ENCODE results near the gene IL1RN.

IL1RN gene

GRCh38 chr2:113124984-113125855 lies 2.2 kb upstream of the IL1RN start:
- peaks cover 5 to 9% of the 10 kb centered on the region in 2 donors for H3K4me1 ChIP-seq (ENCODE audit: control insufficient read depth in 1 of 2, insufficient read depth in 2 of 2, low read length in 2 of 2)
- H3K36me3 ChIP-seq (ENCODE audit: control insufficient read depth in 1 of 2, insufficient read depth in 2 of 2, low read length in 2 of 2): peaks cover 0 to 5% of the 10 kb centered on the region in 2 donors
- no peak overlapping the region for H3K4me3 ChIP-seq (ENCODE audit: low read depth in 1 of 2, low read length in 2 of 2)
- H3K27ac ChIP-seq (ENCODE audit: low read depth, low read length): no peak overlapping the region
- H3K27me3 ChIP-seq (ENCODE audit: control insufficient read depth in 1 of 2, insufficient read depth in 2 of 2, low read length in 2 of 2): no peaks in the 10 kb centered on the region
- no peaks in the 10 kb centered on the region for H3K9me3 ChIP-seq (ENCODE audit: control insufficient read depth in 1 of 2, low read length in 2 of 2)
- no peak overlapping the region for H3K9ac ChIP-seq (ENCODE audit: low read depth in 1 of 2, low read length in 2 of 2)

GRCh38 chr2:113127646-113128570 lies 510 bp downstream of the IL1RN start:
- Histone ChIP-seq H3K27ac (ENCODE audit: low read depth, low read length) (no peak overlapping the region), H3K9ac (ENCODE audit: low read depth in 1 of 2, low read length in 2 of 2) (no peak overlapping the region), H3K4me1 (ENCODE audit: control insufficient read depth in 1 of 2, insufficient read depth in 2 of 2, low read length in 2 of 2) (peaks cover 5 to 9% of the 10 kb centered on the region in 2 donors), H3K27me3 (ENCODE audit: control insufficient read depth in 1 of 2, insufficient read depth in 2 of 2, low read length in 2 of 2) (no peaks in the 10 kb centered on the region), H3K9me3 (ENCODE audit: control insufficient read depth in 1 of 2, low read length in 2 of 2) (no peaks in the 10 kb centered on the region), H3K4me3 (ENCODE audit: low read depth in 1 of 2, low read length in 2 of 2) (no peak overlapping the region), H3K36me3 (ENCODE audit: control insufficient read depth in 1 of 2, insufficient read depth in 2 of 2, low read length in 2 of 2) (peaks cover 0 to 5% of the 10 kb centered on the region in 2 donors)

- H3K4me3 ChIP-seq (ENCODE audit: low read depth in 1 of 2, low read length in 2 of 2): no peak overlapping the region
- peaks cover 0 to 5% of the 10 kb centered on the region in 2 donors for H3K36me3 ChIP-seq (ENCODE audit: control insufficient read depth in 1 of 2, insufficient read depth in 2 of 2, low read length in 2 of 2)
- H3K9me3 ChIP-seq (ENCODE audit: control insufficient read depth in 1 of 2, low read length in 2 of 2): no peaks in the 10 kb centered on the region
- H3K9ac ChIP-seq (ENCODE audit: low read depth in 1 of 2, low read length in 2 of 2): no peak overlapping the region
- peaks cover 0 to 7% of the 10 kb centered on the region in 2 donors for H3K4me1 ChIP-seq (ENCODE audit: control insufficient read depth in 1 of 2, insufficient read depth in 2 of 2, low read length in 2 of 2)
- no peak overlapping the region for H3K27ac ChIP-seq (ENCODE audit: low read depth, low read length)
- no peaks in the 10 kb centered on the region for H3K27me3 ChIP-seq (ENCODE audit: control insufficient read depth in 1 of 2, insufficient read depth in 2 of 2, low read length in 2 of 2)
These were observed 2.2 kb downstream of the IL1RN start for GRCh38 chr2:113129519-113130078.

- Histone ChIP-seq H3K9ac (ENCODE audit: low read depth in 1 of 2, low read length in 2 of 2) (no peak overlapping the region), H3K4me3 (ENCODE audit: low read depth in 1 of 2, low read length in 2 of 2) (no peak overlapping the region), H3K36me3 (ENCODE audit: control insufficient read depth in 1 of 2, insufficient read depth in 2 of 2, low read length in 2 of 2) (peaks cover 0 to 5% of the 10 kb centered on the region in 2 donors), H3K4me1 (ENCODE audit: control insufficient read depth in 1 of 2, insufficient read depth in 2 of 2, low read length in 2 of 2) (peaks cover 0 to 6% of the 10 kb centered on the region in 2 donors), H3K27me3 (ENCODE audit: control insufficient read depth in 1 of 2, insufficient read depth in 2 of 2, low read length in 2 of 2) (no peaks in the 10 kb centered on the region), H3K9me3 (ENCODE audit: control insufficient read depth in 1 of 2, low read length in 2 of 2) (no peaks in the 10 kb centered on the region), H3K27ac (ENCODE audit: low read depth, low read length) (no peak overlapping the region)
These were observed 4.2 kb downstream of the IL1RN start for GRCh38 chr2:113131352-113132185.

GRCh38 chr2:113132414-113133021 lies 5.1 kb downstream of the IL1RN start:
- peaks cover 0 to 5% of the 10 kb centered on the region in 2 donors for H3K36me3 ChIP-seq (ENCODE audit: control insufficient read depth in 1 of 2, insufficient read depth in 2 of 2, low read length in 2 of 2)
- H3K9me3 ChIP-seq (ENCODE audit: control insufficient read depth in 1 of 2, low read length in 2 of 2): no peaks in the 10 kb centered on the region
- no peaks in the 10 kb centered on the region for H3K27me3 ChIP-seq (ENCODE audit: control insufficient read depth in 1 of 2, insufficient read depth in 2 of 2, low read length in 2 of 2)
- H3K4me3 ChIP-seq (ENCODE audit: low read depth in 1 of 2, low read length in 2 of 2): no peak overlapping the region
- H3K27ac ChIP-seq (ENCODE audit: low read depth, low read length): no peak overlapping the region
- H3K9ac ChIP-seq (ENCODE audit: low read depth in 1 of 2, low read length in 2 of 2): no peak overlapping the region
- peaks cover 0 to 6% of the 10 kb centered on the region in 2 donors for H3K4me1 ChIP-seq (ENCODE audit: control insufficient read depth in 1 of 2, insufficient read depth in 2 of 2, low read length in 2 of 2)

GRCh38 chr2:113133704-113134598 lies 6.6 kb downstream of the IL1RN start:
- Histone ChIP-seq H3K27me3 (ENCODE audit: control insufficient read depth in 1 of 2, insufficient read depth in 2 of 2, low read length in 2 of 2) (no peaks in the 10 kb centered on the region), H3K9ac (ENCODE audit: low read depth in 1 of 2, low read length in 2 of 2) (no peak overlapping the region), H3K4me1 (ENCODE audit: control insufficient read depth in 1 of 2, insufficient read depth in 2 of 2, low read length in 2 of 2) (peaks cover 5 to 10% of the 10 kb centered on the region in 2 donors), H3K27ac (ENCODE audit: low read depth, low read length) (no peak overlapping the region), H3K9me3 (ENCODE audit: control insufficient read depth in 1 of 2, low read length in 2 of 2) (no peaks in the 10 kb centered on the region), H3K36me3 (ENCODE audit: control insufficient read depth in 1 of 2, insufficient read depth in 2 of 2, low read length in 2 of 2) (peaks cover 0 to 5% of the 10 kb centered on the region in 2 donors), H3K4me3 (ENCODE audit: low read depth in 1 of 2, low read length in 2 of 2) (no peak overlapping the region)

- Histone ChIP-seq H3K36me3 (ENCODE audit: control insufficient read depth in 1 of 2, insufficient read depth in 2 of 2, low read length in 2 of 2) (peaks cover 0 to 3% of the 10 kb centered on the region in 2 donors), H3K27ac (ENCODE audit: low read depth, low read length) (no peak overlapping the region), H3K4me3 (ENCODE audit: low read depth in 1 of 2, low read length in 2 of 2) (no peak overlapping the region), H3K27me3 (ENCODE audit: control insufficient read depth in 1 of 2, insufficient read depth in 2 of 2, low read length in 2 of 2) (no peaks in the 10 kb centered on the region), H3K9me3 (ENCODE audit: control insufficient read depth in 1 of 2, low read length in 2 of 2) (no peaks in the 10 kb centered on the region), H3K9ac (ENCODE audit: low read depth in 1 of 2, low read length in 2 of 2) (no peak overlapping the region), H3K4me1 (ENCODE audit: control insufficient read depth in 1 of 2, insufficient read depth in 2 of 2, low read length in 2 of 2) (peaks cover 9 to 14% of the 10 kb centered on the region in 2 donors)
These were observed 7.3 kb downstream of the IL1RN start for GRCh38 chr2:113134717-113135116.

GRCh38 chr2:113135317-113135716 lies 7.9 kb downstream of the IL1RN start:
- Histone ChIP-seq H3K4me1 (ENCODE audit: control insufficient read depth in 1 of 2, insufficient read depth in 2 of 2, low read length in 2 of 2) (peaks cover 9 to 14% of the 10 kb centered on the region in 2 donors), H3K9me3 (ENCODE audit: control insufficient read depth in 1 of 2, low read length in 2 of 2) (no peaks in the 10 kb centered on the region), H3K27ac (ENCODE audit: low read depth, low read length) (no peak overlapping the region), H3K27me3 (ENCODE audit: control insufficient read depth in 1 of 2, insufficient read depth in 2 of 2, low read length in 2 of 2) (no peaks in the 10 kb centered on the region), H3K4me3 (ENCODE audit: low read depth in 1 of 2, low read length in 2 of 2) (no peak overlapping the region), H3K36me3 (ENCODE audit: control insufficient read depth in 1 of 2, insufficient read depth in 2 of 2, low read length in 2 of 2) (no peaks in the 10 kb centered on the region), H3K9ac (ENCODE audit: low read depth in 1 of 2, low read length in 2 of 2) (no peak overlapping the region)
